Adrenal gland (tissue), 12 donors: ENCODE data around the gene VSTM2B. TPM values are rescaled to one million over a fixed set of nuclear protein-coding genes. Genes with fewer than 3 reads are reported as not detected.

Experiments used
- DNase-seq, 7 donors: peaks; one replicate each; pipeline ENCODE4 v3.0.0-alpha.2; 2019 to 2020
- H3K27ac ChIP-seq, 5 donors: fragments of 200-600 bp; sonication (generic) in 4 of 5; 1 replicate in 3 of 5; 2 replicates in 2 of 5; pipeline versions ENCODE4 v1.5.1 to v1.8.0; 2016 to 2020; ENCODE audit warnings: mild to moderate bottlenecking in 1 of 5
- H3K27me3 ChIP-seq: fragments of 200-600 bp; 2 replicates; pipeline ENCODE4 v1.8.0; 2021
- H3K36me3 ChIP-seq, 2 donors: fragments of 200-600 bp; replicated peaks in 1 of 2; 1 replicate in 1 of 2; 2 replicates in 1 of 2; pipeline versions ENCODE4 v1.5.1 to v1.8.0; 2018 to 2022
- H3K4me1 ChIP-seq, 2 donors: fragments of 200-600 bp; replicated peaks in 1 of 2; 1 replicate in 1 of 2; 2 replicates in 1 of 2; pipeline versions ENCODE4 v1.5.1 to v1.8.0; 2018 to 2021
- H3K4me3 ChIP-seq, 4 donors: fragments of 200-600 bp; sonication (generic) in 3 of 4; one replicate each; pipeline ENCODE4 v1.5.1; 2016 to 2018
- H3K9me3 ChIP-seq, 3 donors: fragments of 200-600 bp; sonication (generic) in 1 of 3; replicated peaks in 1 of 3; 1 replicate in 2 of 3; 2 replicates in 1 of 3; pipeline versions ENCODE4 v1.5.1 to v1.8.0; 2016 to 2021
- POLR2A ChIP-seq, 2 donors: fragments of 450-650 bp; IDR thresholded peaks; one replicate each; pipeline ENCODE4 v1.6.1; 2017; ENCODE audit warnings: antibody characterized with exemption in 2 of 2, mild to moderate bottlenecking in 2 of 2, moderate library complexity in 1 of 2
- WGBS, 4 donors: extraction: QIAGEN DNeasy Blood & Tissue Kit in 2 of 4; methylation state at CpG; one replicate each; pipeline versions ENCODE4 v1.1.5 to v1.1.7; 2013 to 2017; 5-methylcytosine and 5-hydroxymethylcytosine counted together
- intact Hi-C, 2 donors: fragments of 100-400 bp; cut with DNase I; formaldehyde crosslinking; loops; one replicate each; pipeline versions ENCODE4 v1.14.1 to v1.15.0; 2022 to 2023
- polyA plus RNA-seq, 3 donors: library from polyadenylated mRNA; stranded (reverse); fragments of 200-250 nt in 2 of 3; fragments of 350-450 nt in 1 of 3; fragmentation: Illumina TruSeq in 1 of 3; extraction: RNeasy Lipid Tissue Mini Kit (QIAGEN cat#74804) in 1 of 3; gene quantifications; one replicate each; pipeline ENCODE4 v1.2.3, GENCODE V29; 2013 to 2014
- total RNA-seq, 9 donors: library from RNA; depleted of rRNA in 4 of 9; stranded (reverse); fragments of >200 nt in 4 of 9; fragments of 120-200 nt in 1 of 9; fragmentation: NEBNext Ultra II Directional in 1 of 9; extraction: Animal tissue kit (Norgen Biotek cat#: 25700) in 1 of 9; gene quantifications; one replicate each; pipeline versions ENCODE4 v1.1.0 to v1.2.4, GENCODE V29; 2013 to 2023
- TF ChIP-seq, protein P1 (sequence below), 6 experiments: fragments of 450-650 bp in 4 of 6; fragments of 200-600 bp in 2 of 6; sonication (generic) in 1 of 6; IDR thresholded peaks; 1 replicate in 5 of 6; 2 replicates in 1 of 6; pipeline versions ENCODE4 v1.5.1 to v1.8.0; 2016 to 2021; ENCODE audit warnings: antibody characterized with exemption in 6 of 6, mild to moderate bottlenecking in 2 of 6, moderate library complexity in 1 of 6
- donor health status: healthy with polysubstance abuse.
- donor health status: Bipolar disorder and iron deficiency.
- donor health status: DM: yes; HTN: yes; CAD: no.
- donor health status: DM: no; HTN: no; CAD: no.
- donor health status: DM: no; HTN: no; CAD: no.
- donor health status: DM: yes; HTN: yes; CAD: no.

Gene VSTM2B
- total and polyA plus RNA-seq, 12 donors, result 0.09 to 1.3 (median 0.64) TPM; not detected in 8

DNA sequence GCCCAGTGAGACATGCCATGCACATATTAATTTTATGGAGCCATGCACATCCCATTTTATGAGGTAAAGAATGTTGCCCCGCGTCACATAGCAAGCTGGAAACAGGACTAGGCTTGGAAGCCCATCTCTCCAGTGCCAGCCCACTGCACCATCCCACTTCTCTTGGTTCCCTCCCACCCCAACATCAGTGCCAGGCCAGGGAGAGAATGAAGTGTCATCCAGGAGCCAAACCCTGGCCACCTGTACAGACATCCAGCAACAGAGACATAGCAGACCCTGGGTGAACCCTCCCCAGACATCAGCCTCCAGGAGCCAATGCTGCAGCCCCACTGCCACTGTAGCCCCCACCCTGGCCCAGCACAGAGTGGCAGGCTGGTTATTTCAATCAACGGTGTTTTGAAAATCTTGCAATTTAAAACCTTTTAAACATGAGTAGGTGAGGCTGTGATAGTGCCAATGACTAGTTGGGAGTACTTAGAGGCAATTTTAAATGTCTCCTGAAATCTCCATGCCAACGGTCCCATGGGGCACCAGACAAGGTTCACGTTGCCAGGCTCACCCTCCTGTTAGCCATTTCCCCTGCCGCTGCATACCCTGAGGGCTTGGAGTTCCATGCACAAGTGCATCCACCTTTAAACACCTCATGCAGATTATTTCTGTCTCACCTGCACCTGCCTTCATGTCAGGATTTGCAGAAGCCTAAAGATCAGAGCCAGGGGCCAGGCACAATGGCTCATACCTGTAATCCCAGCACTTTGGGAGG is 34.7 kb downstream of the VSTM2B start:
- DNase-seq, result peak in 1 of 7 donors; percentile 37
- H3K4me1 ChIP-seq, result no peaks in the 10 kb centered on the region
- no peak overlapping the region for H3K4me3 ChIP-seq
- no peak overlapping the region for H3K27ac ChIP-seq
- 82 to 89% (median 84%) methylated on average over 6 of the region's 6 CpGs for WGBS, 4 donors
- TF ChIP-seq, protein P1, sequence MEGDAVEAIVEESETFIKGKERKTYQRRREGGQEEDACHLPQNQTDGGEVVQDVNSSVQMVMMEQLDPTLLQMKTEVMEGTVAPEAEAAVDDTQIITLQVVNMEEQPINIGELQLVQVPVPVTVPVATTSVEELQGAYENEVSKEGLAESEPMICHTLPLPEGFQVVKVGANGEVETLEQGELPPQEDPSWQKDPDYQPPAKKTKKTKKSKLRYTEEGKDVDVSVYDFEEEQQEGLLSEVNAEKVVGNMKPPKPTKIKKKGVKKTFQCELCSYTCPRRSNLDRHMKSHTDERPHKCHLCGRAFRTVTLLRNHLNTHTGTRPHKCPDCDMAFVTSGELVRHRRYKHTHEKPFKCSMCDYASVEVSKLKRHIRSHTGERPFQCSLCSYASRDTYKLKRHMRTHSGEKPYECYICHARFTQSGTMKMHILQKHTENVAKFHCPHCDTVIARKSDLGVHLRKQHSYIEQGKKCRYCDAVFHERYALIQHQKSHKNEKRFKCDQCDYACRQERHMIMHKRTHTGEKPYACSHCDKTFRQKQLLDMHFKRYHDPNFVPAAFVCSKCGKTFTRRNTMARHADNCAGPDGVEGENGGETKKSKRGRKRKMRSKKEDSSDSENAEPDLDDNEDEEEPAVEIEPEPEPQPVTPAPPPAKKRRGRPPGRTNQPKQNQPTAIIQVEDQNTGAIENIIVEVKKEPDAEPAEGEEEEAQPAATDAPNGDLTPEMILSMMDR (IDR thresholded peaks at IDR 0.05), result no peak
- no peak for TF ChIP-seq POLR2A (IDR thresholded peaks at IDR 0.05)
- intact Hi-C loops, result no loop called here
- no peaks in the 10 kb centered on the region for H3K36me3 ChIP-seq
- H3K27me3 ChIP-seq, result no peaks in the 10 kb centered on the region
- no peaks in the 10 kb centered on the region for H3K9me3 ChIP-seq

DNA sequence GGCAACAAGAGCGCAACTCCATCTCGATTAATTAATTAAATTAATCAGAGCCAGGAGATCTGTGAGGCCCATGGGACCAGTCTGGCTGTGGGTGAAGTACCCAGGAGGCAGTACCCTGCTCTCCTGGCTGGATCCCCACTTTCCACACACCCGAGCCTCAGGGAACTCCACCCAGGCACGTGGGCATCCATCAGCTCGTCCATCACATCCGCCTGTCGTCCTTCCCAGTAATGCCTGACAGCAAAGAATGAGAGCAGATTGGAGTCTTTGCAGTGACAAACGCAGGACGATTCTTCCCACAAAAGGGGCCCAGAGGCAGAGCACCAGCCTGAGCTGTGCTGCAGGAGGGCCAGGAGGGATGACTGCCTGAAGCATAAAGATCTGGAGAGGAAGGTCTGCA is 35.8 kb downstream of the VSTM2B start:
- H3K27ac ChIP-seq, result no peak overlapping the region
- H3K36me3 ChIP-seq, result no peaks in the 10 kb centered on the region
- intact Hi-C loops, result no loop called here
- TF ChIP-seq, protein P1 (IDR thresholded peaks at IDR 0.05), result no peak
- TF ChIP-seq POLR2A (IDR thresholded peaks at IDR 0.05), result no peak
- H3K9me3 ChIP-seq, result no peaks in the 10 kb centered on the region
- H3K4me1 ChIP-seq, result no peaks in the 10 kb centered on the region
- DNase-seq, result peak in 1 of 7 donors; percentile 23
- H3K27me3 ChIP-seq, result no peaks in the 10 kb centered on the region
- WGBS, 4 donors, result 55 to 69% (median 60%) methylated on average over 7 to 9 of the region's 9 CpGs
- H3K4me3 ChIP-seq, result no peak overlapping the region

DNA sequence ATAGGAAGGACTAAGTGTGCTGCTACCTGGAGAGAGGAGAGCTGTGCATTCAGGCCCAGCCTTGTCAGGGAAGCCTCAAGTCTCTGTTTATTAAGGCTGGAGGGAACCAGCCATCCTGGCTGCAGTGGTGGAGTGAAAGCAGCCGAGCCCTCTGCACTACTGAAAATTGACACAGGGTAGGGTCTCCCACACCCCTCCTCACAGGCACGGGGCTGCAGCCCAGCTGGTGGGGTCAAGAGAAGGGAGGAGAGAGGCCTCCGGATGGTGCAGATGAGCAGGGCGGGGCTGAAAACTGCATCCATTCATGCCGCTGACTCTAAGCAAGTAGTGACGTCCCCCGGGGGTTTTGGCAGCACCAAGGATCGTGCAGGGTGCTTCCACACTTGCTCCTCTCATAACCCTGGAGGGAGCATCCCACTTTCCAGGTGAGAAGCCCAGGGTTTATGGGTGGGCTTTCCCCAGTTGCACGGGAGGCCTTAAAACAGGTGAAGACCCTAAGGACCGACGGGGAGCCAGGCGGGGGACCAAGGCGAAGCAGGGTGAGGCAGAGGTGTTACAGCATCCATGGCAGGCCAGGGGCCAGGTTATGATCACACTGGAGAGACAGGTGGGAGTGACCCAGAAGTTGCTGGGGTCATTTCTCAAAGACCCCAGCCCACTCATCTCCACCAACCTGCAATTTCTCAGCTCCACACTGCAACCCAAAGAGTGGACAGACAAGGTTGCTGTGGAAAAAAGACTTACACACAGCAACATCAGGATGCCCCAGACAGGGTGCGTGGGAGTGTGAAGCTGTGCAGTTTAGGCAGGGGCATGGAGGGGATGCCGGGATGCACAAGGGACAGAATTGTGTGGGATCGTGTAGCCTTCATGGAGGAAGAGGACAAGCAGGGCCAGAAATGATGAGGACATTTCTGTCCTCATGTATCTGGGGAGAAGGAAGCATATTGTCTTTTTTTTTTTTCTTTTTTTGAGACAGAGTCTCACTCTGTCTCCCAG is 36.8 kb downstream of the VSTM2B start:
- no peak overlapping the region for H3K27ac ChIP-seq

More for the DNA sequence above, 36.8 kb downstream of the VSTM2B start:
- TF ChIP-seq POLR2A (IDR thresholded peaks at IDR 0.05), result no peak
- TF ChIP-seq, protein P1 (IDR thresholded peaks at IDR 0.05), result no peak
- peak in 1 of 7 donors; percentile 21 for DNase-seq
- Histone ChIP-seq H3K27me3 (no peaks in the 10 kb centered on the region), H3K4me1 (no peaks in the 10 kb centered on the region), H3K4me3 (no peak overlapping the region), H3K36me3 (no peaks in the 10 kb centered on the region), H3K9me3 (no peaks in the 10 kb centered on the region)
- 32 to 54% (median 50%) methylated on average over 11 to 16 of the region's 16 CpGs for WGBS, 4 donors
- intact Hi-C loops, result no loop called here
